Parathyroid adenoma (tissue), 2 donors: ENCODE data around the gene FAM193A.

ENCODE experiments used
- H2AFZ ChIP-seq: fragments of 300-600 bp; sonication (generic); one replicate; pipeline ENCODE4 v1.7.0; 2017; ENCODE audit warnings: antibody characterized with exemption, mild to moderate bottlenecking
- H3K27ac ChIP-seq: fragments of 300-600 bp; sonication (generic); one replicate; pipeline ENCODE4 v1.7.0; 2017
- H3K27me3 ChIP-seq: fragments of 300-600 bp; sonication (generic); one replicate; pipeline ENCODE4 v1.7.0; 2017; ENCODE audit warnings: low read length; ENCODE audit not compliant: control insufficient read depth, insufficient read depth
- H3K36me3 ChIP-seq: fragments of 300-600 bp; sonication (generic); one replicate; pipeline ENCODE4 v1.7.0; 2017; ENCODE audit warnings: low read length; ENCODE audit not compliant: control insufficient read depth, insufficient read depth
- H3K4me1 ChIP-seq: fragments of 300-600 bp; sonication (generic); one replicate; pipeline ENCODE4 v1.7.0; 2017; ENCODE audit warnings: control low read depth
- H3K4me2 ChIP-seq: fragments of 300-600 bp; sonication (generic); one replicate; pipeline ENCODE4 v1.7.0; 2017; ENCODE audit warnings: low read length
- H3K4me3 ChIP-seq: fragments of 300-600 bp; sonication (generic); one replicate; pipeline ENCODE4 v1.7.0; 2017; ENCODE audit warnings: low read depth, low read length
- H3K79me2 ChIP-seq: fragments of 300-600 bp; sonication (generic); one replicate; pipeline ENCODE4 v1.7.0; 2017; ENCODE audit warnings: control low read depth
- H3K9ac ChIP-seq: fragments of 300-600 bp; sonication (generic); one replicate; pipeline ENCODE4 v1.7.0; 2017; ENCODE audit warnings: mild to moderate bottlenecking
- H3K9me3 ChIP-seq: fragments of 300-600 bp; sonication (generic); one replicate; pipeline ENCODE4 v1.7.0; 2017; ENCODE audit warnings: low read length; ENCODE audit not compliant: control insufficient read depth
- TF ChIP-seq, protein P1 (sequence below): fragments of 300-600 bp; sonication (generic); IDR thresholded peaks from one replicate; pipeline ENCODE4 v1.7.0; 2017; ENCODE audit warnings: antibody characterized with exemption, mild to moderate bottlenecking
- donor health status: primary hyperparathyroidism.

The FAM193A gene

DNA sequence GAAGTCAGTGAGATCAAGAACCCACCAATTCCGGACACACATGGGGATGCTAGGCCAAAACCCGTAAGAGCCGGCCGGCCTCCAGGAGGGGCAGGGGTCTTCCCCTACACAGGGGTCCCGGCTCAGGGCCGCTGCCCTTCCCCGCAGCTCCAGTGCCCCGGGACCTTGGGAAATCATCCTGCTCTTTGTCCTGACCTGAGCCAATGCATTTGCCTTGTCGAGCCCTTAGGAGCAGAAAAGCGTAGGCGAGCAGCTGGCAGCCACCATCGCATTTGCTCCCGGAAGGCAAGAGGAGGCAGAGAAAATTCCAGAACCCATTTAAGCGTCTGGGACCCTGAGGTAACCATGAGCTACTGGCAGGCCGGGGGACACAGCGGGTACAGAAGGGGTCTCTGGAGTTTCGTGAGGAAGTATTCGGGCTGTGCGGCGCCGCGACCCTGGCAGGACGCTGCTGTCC, 227.1 kb downstream of the FAM193A start:
- H3K4me3 ChIP-seq = peak overlapping the region; percentile 31

DNA sequence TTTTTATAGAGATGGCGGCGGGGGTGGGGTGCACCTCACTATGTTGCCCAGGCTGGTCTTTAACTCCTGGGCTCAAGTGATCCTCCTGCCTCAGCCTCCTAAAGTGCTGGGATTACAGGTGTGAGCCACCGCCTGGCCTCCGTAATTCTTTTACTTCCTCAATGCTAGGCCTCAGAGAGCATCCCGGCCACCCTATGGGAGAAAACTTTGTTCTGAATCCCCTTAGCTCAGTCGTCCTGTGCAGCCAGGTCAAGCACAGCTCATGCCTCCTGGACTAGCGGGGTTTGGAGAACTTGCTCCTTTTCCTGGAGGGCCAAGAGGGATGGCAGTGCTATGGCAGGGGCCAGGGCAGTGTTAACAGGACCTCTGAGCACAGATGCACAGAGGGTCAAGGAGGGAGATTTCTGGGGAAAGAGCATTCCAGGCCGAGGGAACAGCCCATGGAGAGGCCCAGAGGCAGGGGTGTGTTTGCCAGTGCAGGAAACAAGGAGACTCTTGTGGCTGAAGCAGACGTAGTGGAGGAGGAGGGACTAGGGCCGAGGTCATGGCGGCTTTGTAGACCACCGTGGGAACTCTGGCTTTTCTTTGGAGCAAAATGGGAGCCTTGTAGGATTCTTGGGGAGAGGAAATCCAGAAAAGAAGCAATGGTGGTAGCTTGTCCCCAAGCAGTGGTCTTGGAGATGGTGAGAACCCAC, 229.5 kb downstream of the FAM193A start:
- Histone ChIP-seq H2AFZ (no peak overlapping the region), H3K4me1 (no peaks in the 10 kb centered on the region), H3K27me3 (no peaks in the 10 kb centered on the region), H3K36me3 (no peaks in the 10 kb centered on the region), H3K4me3 (no peak overlapping the region), H3K4me2 (no peak overlapping the region), H3K27ac (no peak overlapping the region), H3K79me2 (no peaks in the 10 kb centered on the region), H3K9ac (no peak overlapping the region), H3K9me3 (no peaks in the 10 kb centered on the region)
- TF ChIP-seq, protein P1, sequence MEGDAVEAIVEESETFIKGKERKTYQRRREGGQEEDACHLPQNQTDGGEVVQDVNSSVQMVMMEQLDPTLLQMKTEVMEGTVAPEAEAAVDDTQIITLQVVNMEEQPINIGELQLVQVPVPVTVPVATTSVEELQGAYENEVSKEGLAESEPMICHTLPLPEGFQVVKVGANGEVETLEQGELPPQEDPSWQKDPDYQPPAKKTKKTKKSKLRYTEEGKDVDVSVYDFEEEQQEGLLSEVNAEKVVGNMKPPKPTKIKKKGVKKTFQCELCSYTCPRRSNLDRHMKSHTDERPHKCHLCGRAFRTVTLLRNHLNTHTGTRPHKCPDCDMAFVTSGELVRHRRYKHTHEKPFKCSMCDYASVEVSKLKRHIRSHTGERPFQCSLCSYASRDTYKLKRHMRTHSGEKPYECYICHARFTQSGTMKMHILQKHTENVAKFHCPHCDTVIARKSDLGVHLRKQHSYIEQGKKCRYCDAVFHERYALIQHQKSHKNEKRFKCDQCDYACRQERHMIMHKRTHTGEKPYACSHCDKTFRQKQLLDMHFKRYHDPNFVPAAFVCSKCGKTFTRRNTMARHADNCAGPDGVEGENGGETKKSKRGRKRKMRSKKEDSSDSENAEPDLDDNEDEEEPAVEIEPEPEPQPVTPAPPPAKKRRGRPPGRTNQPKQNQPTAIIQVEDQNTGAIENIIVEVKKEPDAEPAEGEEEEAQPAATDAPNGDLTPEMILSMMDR = no peak

More for the DNA sequence above, 227.1 kb downstream of the FAM193A start:
- H3K79me2 ChIP-seq = no peaks in the 10 kb centered on the region
- no peaks in the 10 kb centered on the region for H3K4me1 ChIP-seq
- H3K9me3 ChIP-seq = no peaks in the 10 kb centered on the region
- no peak overlapping the region for H3K9ac ChIP-seq
- H2AFZ ChIP-seq = peak overlapping the region; percentile 77
- no peak overlapping the region for H3K27ac ChIP-seq
- H3K4me2 ChIP-seq = peak overlapping the region; percentile 53
- no peaks in the 10 kb centered on the region for H3K27me3 ChIP-seq
- no peaks in the 10 kb centered on the region for H3K36me3 ChIP-seq
- TF ChIP-seq, protein P1 = no peak

DNA sequence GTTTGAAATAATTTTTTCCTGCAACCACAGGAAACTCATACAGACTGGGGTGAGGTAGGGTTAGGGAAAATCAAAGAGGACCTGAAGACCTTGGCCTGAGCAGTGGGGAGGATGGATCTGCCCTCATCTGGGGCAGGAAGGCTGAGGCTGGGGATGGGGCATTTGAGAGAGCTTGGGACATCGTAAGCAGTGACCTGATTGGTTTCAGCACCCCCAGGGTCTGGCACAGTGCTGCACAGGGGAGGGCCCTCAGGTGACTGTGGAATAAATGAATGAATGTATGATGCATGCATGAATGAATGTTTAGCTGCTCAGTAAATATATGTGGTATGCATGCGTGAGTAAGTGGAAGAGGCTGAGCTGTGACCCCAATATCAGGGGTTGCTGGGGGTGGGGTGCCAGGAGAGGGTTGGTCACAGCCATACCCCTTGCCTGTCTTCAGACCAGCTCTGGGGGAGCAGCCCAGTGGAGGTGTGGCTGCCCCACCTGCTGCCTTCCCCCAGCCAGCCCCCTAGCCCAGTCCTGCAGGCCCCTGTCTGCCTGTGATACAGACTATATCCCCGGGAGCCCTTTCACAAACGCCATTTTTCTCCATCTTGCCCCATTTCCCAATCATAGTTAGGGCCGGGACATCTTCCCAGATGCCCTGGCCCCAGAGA, 230.7 kb downstream of the FAM193A start:
- no peaks in the 10 kb centered on the region for H3K4me1 ChIP-seq
- H3K36me3 ChIP-seq = no peaks in the 10 kb centered on the region
- H2AFZ ChIP-seq = no peak overlapping the region
- no peak overlapping the region for H3K9ac ChIP-seq
- no peak overlapping the region for H3K4me2 ChIP-seq
- H3K27ac ChIP-seq = no peak overlapping the region
- no peaks in the 10 kb centered on the region for H3K27me3 ChIP-seq
- no peak overlapping the region for H3K4me3 ChIP-seq
- H3K9me3 ChIP-seq = no peaks in the 10 kb centered on the region
- H3K79me2 ChIP-seq = no peaks in the 10 kb centered on the region
- TF ChIP-seq, protein P1 = no peak

DNA sequence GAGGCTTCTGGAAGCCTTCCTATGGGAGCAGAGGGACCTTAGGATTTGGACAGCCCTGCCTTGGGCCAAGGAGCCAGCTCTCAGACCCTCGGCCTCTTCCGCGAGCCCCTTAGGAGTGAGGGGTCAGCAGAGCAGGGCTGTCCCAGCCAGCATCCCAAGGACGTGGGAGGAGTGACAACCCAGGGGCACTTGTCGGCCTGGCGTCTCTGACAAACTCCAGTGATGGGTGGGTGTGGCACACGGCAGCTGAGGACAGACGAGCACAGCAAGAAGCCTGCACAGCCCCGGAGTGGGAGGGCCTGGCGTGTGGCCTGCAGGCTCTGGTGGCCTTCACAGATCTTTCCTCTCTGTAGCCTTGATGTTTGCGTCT, 231.2 kb downstream of the FAM193A start:
- Histone ChIP-seq H3K79me2 (no peaks in the 10 kb centered on the region), H3K4me1 (no peaks in the 10 kb centered on the region), H3K4me2 (no peak overlapping the region), H3K9me3 (no peaks in the 10 kb centered on the region), H3K9ac (no peak overlapping the region), H3K27me3 (no peaks in the 10 kb centered on the region), H3K36me3 (no peaks in the 10 kb centered on the region), H2AFZ (no peak overlapping the region), H3K4me3 (no peak overlapping the region), H3K27ac (no peak overlapping the region)
- TF ChIP-seq, protein P1 = no peak
